GM20000 (cell line): ENCODE results near the gene POTEB2.
"Not testable (repeated sequence)": the region's sequence is repeated elsewhere in the genome, so short reads cannot be mapped to it uniquely, and the experiment has no call there.

Experiments
- DNase-seq: peaks from one replicate; pipeline ENCODE4 v3.0.0; 2012; ENCODE audit warnings: low spot score

Gene POTEB2

DNA sequence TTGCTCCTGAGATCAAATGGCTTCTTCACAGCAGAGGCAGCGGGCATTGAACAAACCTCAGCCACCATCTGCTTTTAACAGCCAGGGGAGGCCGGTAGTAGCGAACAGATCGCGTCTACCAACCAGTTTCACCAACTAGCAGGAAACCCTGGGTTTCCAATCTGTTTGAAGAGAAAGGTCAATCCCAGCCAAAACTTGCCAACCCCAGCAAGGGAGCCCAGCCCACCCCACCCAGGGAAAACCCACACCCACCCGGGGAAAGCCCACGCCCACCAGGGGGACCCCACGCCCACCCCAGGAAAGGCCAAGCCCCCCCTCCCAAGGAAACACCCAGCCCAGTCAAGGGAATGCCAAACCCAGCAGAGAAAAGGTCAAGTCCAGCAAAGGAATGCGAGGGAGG, at the start of gene POTEB2:
TSS of gene POTEB2 (minus strand) at position 101 of the 400 bp plus-strand sequence. CDS start at position 68, 33 bp downstream.
- DNase-seq, result not testable (repeated sequence)

GRCh38 chr15:20879916-20880315, 13.8 kb upstream of the POTEB2 start:
- DNase-seq, result not testable (repeated sequence)

DNA sequence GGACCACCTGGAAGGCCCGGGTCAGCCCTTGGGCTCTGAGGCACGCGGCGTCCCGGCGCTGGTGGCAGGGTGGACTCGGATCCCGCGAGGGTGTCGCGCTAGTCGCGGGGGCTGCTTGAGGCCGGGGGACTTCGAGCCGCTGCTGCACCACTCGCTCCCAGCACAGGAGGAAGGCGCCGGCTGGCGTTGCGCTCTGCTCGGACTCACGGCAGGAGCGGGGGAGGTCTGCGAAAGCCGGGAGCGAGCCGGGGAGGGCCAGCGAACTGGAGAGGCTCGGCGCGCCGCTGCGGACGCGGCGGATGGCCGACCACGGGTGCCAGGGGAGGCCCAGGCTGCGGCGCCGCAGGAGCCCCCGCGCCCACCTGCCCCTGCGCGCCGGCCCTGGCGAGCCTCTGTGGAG, 12.3 kb upstream of the POTEB2 start:
- DNase-seq, result not testable (repeated sequence)

DNA sequence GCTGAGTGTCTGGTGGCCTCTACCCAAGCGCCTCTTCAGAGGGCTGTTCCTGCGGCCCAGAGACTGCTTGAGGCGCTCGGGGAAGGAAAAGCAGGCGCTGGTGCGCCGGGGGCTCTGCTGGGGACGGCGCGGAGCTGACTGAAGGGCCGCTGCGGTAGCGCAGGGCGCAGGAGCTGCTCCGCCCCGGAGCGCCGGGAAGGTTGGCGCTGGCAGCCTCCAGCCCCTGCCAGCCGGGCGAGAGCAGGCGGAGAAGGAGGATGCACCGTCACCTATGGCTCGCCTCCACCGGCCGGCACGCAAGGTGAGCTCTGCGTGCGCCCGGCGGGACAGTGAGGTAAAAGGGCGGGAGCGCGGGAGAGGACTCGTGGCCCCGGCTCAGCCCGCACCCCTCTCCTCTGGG, 11.7 kb upstream of the POTEB2 start:
- DNase-seq, result not testable (repeated sequence)
